K562 (cell line): Measurements from ENCODE around the gene ZCWPW1. TPM values are rescaled to one million over a fixed set of nuclear protein-coding genes. Genes with fewer than 3 reads are reported as not detected.

ENCODE experiments used
- ADNP ChIP-seq: fragments of 200-800 bp; sonication (Bioruptor generic); IDR thresholded peaks from 2 replicates; pipeline ENCODE4 v1.6.1; 2016; ENCODE audit warnings: missing genetic modification characterization, missing compliant biosample characterization
- ARID3B ChIP-seq: fragments of 250-450 bp; sonication (Bioruptor Pico); IDR thresholded peaks from 2 replicates; pipeline ENCODE4 v1.4.0; 2020; ENCODE audit warnings: borderline replicate concordance
- BRCA1 ChIP-seq, 2 experiments: fragments of 450-650 bp in 1 of 2; sonication (generic) in 1 of 2; formaldehyde crosslinking in 1 of 2; IDR thresholded peaks; 2 replicates each; pipeline versions ENCODE4 v1.5.0 to v1.6.1; 2017 to 2020; ENCODE audit warnings: mild to moderate bottlenecking in 1 of 2, missing genetic modification reagents in 1 of 2
- DIDO1 ChIP-seq: fragments of 450-650 bp; IDR thresholded peaks from 2 replicates; pipeline ENCODE4 v1.6.1; 2016; ENCODE audit warnings: low read depth, missing biosample characterization, missing genetic modification characterization
- GTF2B ChIP-seq: IDR thresholded peaks from 2 replicates; pipeline ENCODE4 v1.6.1; 2011; ENCODE audit not compliant: insufficient read length; ENCODE audit errors: extremely low read depth
- HMGN3 ChIP-seq: IDR thresholded peaks from 2 replicates; pipeline ENCODE4 v1.6.1; 2011; ENCODE audit warnings: borderline replicate concordance, low read depth, mild to moderate bottlenecking, mixed read lengths, low read length; ENCODE audit not compliant: insufficient read length; ENCODE audit errors: extremely low read depth
- JUND ChIP-seq, 2 experiments: IDR thresholded peaks; 2 replicates in 1 of 2; 3 replicates in 1 of 2; pipeline ENCODE4 v1.6.1; 2011; ENCODE audit warnings: borderline replicate concordance in 2 of 2, low read depth in 2 of 2, low read length in 2 of 2, improper control_type of control experiment in 1 of 2, missing biosample characterization in 1 of 2, missing genetic modification characterization in 1 of 2, missing genetic modification reagents in 1 of 2
- KDM4B ChIP-seq, 2 experiments: fragments of 450-650 bp in 1 of 2; sonication (generic) in 1 of 2; IDR thresholded peaks; 2 replicates each; pipeline ENCODE4 v1.6.1; 2016 to 2017; ENCODE audit warnings: borderline replicate concordance in 2 of 2, antibody characterized with exemption in 1 of 2, low read depth in 1 of 2, mild to moderate bottlenecking in 1 of 2
- MCM3 ChIP-seq: fragments of 450-650 bp; IDR thresholded peaks from 2 replicates; pipeline ENCODE4 v1.6.1; 2016
- MXI1 ChIP-seq: IDR thresholded peaks from 2 replicates; pipeline ENCODE4 v1.6.1; 2011; ENCODE audit warnings: low read depth, mild to moderate bottlenecking, improper control_type of control experiment, low read length
- NFRKB ChIP-seq: fragments of 450-650 bp; IDR thresholded peaks from 2 replicates; pipeline ENCODE4 v1.6.1; 2016; ENCODE audit warnings: low read depth
- NRF1 ChIP-seq, 2 experiments: fragments of 450-650 bp; IDR thresholded peaks in 1 of 2; conservative IDR thresholded peaks in 1 of 2; 2 replicates each; pipeline ENCODE4 v1.6.1; 2014; ENCODE audit warnings: mild to moderate bottlenecking in 2 of 2
- PHB ChIP-seq: fragments of 250-450 bp; sonication (Bioruptor Pico); IDR thresholded peaks from 2 replicates; pipeline ENCODE4 v1.5.0; 2021
- PRMT5 ChIP-seq: sonication (generic); formaldehyde crosslinking; IDR thresholded peaks from 2 replicates; pipeline ENCODE4 v1.5.0; 2020; ENCODE audit warnings: missing genetic modification reagents
- PURB ChIP-seq: sonication (generic); formaldehyde crosslinking; IDR thresholded peaks from 2 replicates; pipeline ENCODE4 v1.9.0; 2021; ENCODE audit warnings: low read depth, mild to moderate bottlenecking, missing genetic modification reagents
- RAD51 ChIP-seq: fragments of 450-650 bp; IDR thresholded peaks from 2 replicates; pipeline ENCODE4 v1.7.1; 2016; ENCODE audit warnings: low read depth, mild to moderate bottlenecking, borderline replicate concordance
- RBM17 ChIP-seq: fragments of 200-400 bp; formaldehyde crosslinking; IDR thresholded peaks from 2 replicates; pipeline ENCODE4 v1.6.1; 2017; ENCODE audit warnings: low read depth, mild to moderate bottlenecking, low read length, borderline replicate concordance
- RBM22 ChIP-seq: fragments of 200-400 bp; formaldehyde crosslinking; IDR thresholded peaks from 2 replicates; pipeline ENCODE4 v1.6.1; 2018; ENCODE audit warnings: low read length, low read depth; ENCODE audit not compliant: poor library complexity, severe bottlenecking
- TAF15 ChIP-seq: fragments of 200-400 bp; formaldehyde crosslinking; IDR thresholded peaks from 2 replicates; pipeline ENCODE4 v1.6.1; 2017; ENCODE audit warnings: mild to moderate bottlenecking, low read depth, low read length, moderate library complexity
- TARDBP ChIP-seq: fragments of 450-650 bp; IDR thresholded peaks from 2 replicates; pipeline ENCODE4 v1.6.1; 2016
- TCF7 ChIP-seq: sonication (generic); IDR thresholded peaks from 2 replicates; pipeline ENCODE4 v1.6.1; 2016; ENCODE audit warnings: antibody characterized with exemption, borderline replicate concordance
- ZBTB34 ChIP-seq: fragments of 250-450 bp; sonication (Bioruptor Pico); IDR thresholded peaks from 2 replicates; pipeline ENCODE4 v1.8.0; 2021; ENCODE audit warnings: mild to moderate bottlenecking, moderate library complexity
- ZKSCAN3 ChIP-seq: fragments of 250-450 bp; sonication (Bioruptor Pico); IDR thresholded peaks from 2 replicates; pipeline ENCODE4 v1.4.0; 2020
- ZNF24 ChIP-seq: fragments of 450-650 bp; IDR thresholded peaks from 2 replicates; pipeline ENCODE4 v1.6.1; 2016
- ZNF3 ChIP-seq: fragments of 250-450 bp; sonication (Bioruptor Pico); IDR thresholded peaks from 2 replicates; pipeline ENCODE4 v1.5.0; 2021; ENCODE audit warnings: mild to moderate bottlenecking, moderate library complexity
- polyA plus RNA-seq, 8 experiments: library from polyadenylated mRNA; depleted of rRNA in 4 of 8; stranded (reverse) in 5 of 8; unstranded in 3 of 8; fragments of >200 nt; fragmentation: Nextera tagmentation in 2 of 8; fragmentation: Illumina TruSeq in 1 of 8; extraction: Ambion mirVana in 2 of 8; extraction: Trizol in 1 of 8; gene quantifications; 2 replicates each; pipeline versions ENCODE4 v1.2.1 to v1.2.3, GENCODE V29; 2011 to 2014; ENCODE audit warnings: inconsistent platforms in 1 of 8, missing spikeins in 1 of 8
- total RNA-seq, 7 experiments: library from RNA; depleted of rRNA in 6 of 7; stranded (reverse); fragments of >200 nt in 6 of 7; fragmentation: Illumina TruSeq in 2 of 7; extraction: Trizol in 2 of 7; gene quantifications; 2 replicates each; pipeline versions ENCODE4 v1.2.1 to v1.2.3, GENCODE V29; 2011 to 2021; ENCODE audit warnings: low replicate concordance in 1 of 7

ZCWPW1 gene
- total and polyA plus RNA-seq, 9 of the 15 experiments (the other 6 are each of a cell fraction or from before 2014, with no cell fraction given), result 0.18 to 1.7 (median 1.2) TPM

GRCh38 chr7:100428199-100428966, at the start of gene ZCWPW1 (continued):
- TF ChIP-seq BRCA1 (IDR thresholded peaks at IDR 0.05) (no peak), BRCA1 (CRISPR knock-in tag; IDR thresholded peaks at IDR 0.05) (peak; percentile 98; the same call in 1 of the 2 replicates), NRF1 (conservative IDR thresholded peaks at IDR 0.05 in 1 of 2, IDR thresholded peaks at IDR 0.05 in 1 of 2) (peak; percentile 99), ZNF24 (peak; percentile 83), ARID3B (CRISPR knock-in tag) (0 out of 2 replicates have a peak, but pooled peaks have one; percentile 6), TCF7 (peak; percentile 77; the same call in 1 of the 2 replicates), RBM17 (no peak), JUND (IDR thresholded peaks at IDR 0.05; ENCODE audit: borderline replicate concordance, low read depth, low read length) (peak; percentile 44; the same call in 1 of the 2 replicates), JUND (tag; IDR thresholded peaks at IDR 0.05; ENCODE audit: borderline replicate concordance, low read depth, low read length) (peak; percentile 12; the same call in 1 of the 3 replicates), RBM22 (peak; percentile 89), KDM4B (IDR thresholded peaks at IDR 0.05; ENCODE audit: borderline replicate concordance in 2 of 2, low read depth in 1 of 2) (peak in 1 of 2 experiments; percentile 67; a peak in 1 of 4 replicates), RAD51 (no peak; the same call in 1 of the 2 replicates), MCM3 (no peak), TARDBP (peak; percentile 77), ZNF3 (no peak), PHB (CRISPR knock-in tag) (no peak; the same call in 1 of the 2 replicates), PURB (CRISPR knock-in tag) (no peak), PRMT5 (CRISPR knock-in tag) (peak; percentile 42; the same call in 1 of the 2 replicates), ZBTB34 (CRISPR knock-in tag) (no peak), DIDO1 (peak; percentile 59; the same call in 1 of the 2 replicates), GTF2B (no peak), ADNP (tag) (no peak), NFRKB (peak; percentile 92), HMGN3 (peak; percentile 75), TAF15 (no peak), MXI1 (peak; percentile 29; the same call in 1 of the 2 replicates), ZKSCAN3 (CRISPR knock-in tag) (no peak)
